A673 (cell line): Measurements from ENCODE around the gene POU2F3. TPM values are rescaled to one million over a fixed set of nuclear protein-coding genes. Genes with fewer than 3 reads are reported as not detected.

ENCODE experiments used
- BruUV-seq: library from RNA; stranded (reverse); fragments of 400-500 nt; replicated peaks from 2 replicates; lab custom pipeline; 2021; lab: Mats Ljungman, UMichigan
- CTCF ChIA-PET: fragments of 300-600 bp; sonication (Branson Sonifier 250); formaldehyde crosslinking; loops from one replicate; lab custom pipeline; 2022; ENCODE audit warnings: antibody characterized with exemption; lab: Charles Lee
- POLR2A ChIA-PET: fragments of 300-600 bp; sonication (Branson Sonifier 250); formaldehyde crosslinking; loops from one replicate; lab custom pipeline; 2022; ENCODE audit warnings: antibody characterized with exemption; ENCODE audit not compliant: low non-redundant PET; lab: Charles Lee
- DNase-seq: peaks from one replicate; pipeline ENCODE4 v3.0.0-alpha.2; 2015; ENCODE audit warnings: low spot score
- H3K27ac ChIP-seq: fragments of 200-600 bp; sonication (generic); 2 replicates; pipeline ENCODE4 v1.5.1; 2016; ENCODE audit warnings: mixed run types, low read depth, mild to moderate bottlenecking, mixed read lengths, antibody characterized with exemption, low read length; ENCODE audit not compliant: poor library complexity, severe bottlenecking
- H3K27me3 ChIP-seq: fragments of 200-600 bp; sonication (generic); replicated peaks from 2 replicates; pipeline ENCODE4 v1.6.1; 2017; ENCODE audit warnings: mixed run types, low read depth, mild to moderate bottlenecking, mixed read lengths, antibody characterized with exemption, low read length; ENCODE audit not compliant: insufficient read depth, poor library complexity
- H3K36me3 ChIP-seq: fragments of 200-600 bp; sonication (generic); 2 replicates; pipeline ENCODE4 v1.6.1; 2016; ENCODE audit warnings: mixed run types, mild to moderate bottlenecking, mixed read lengths, antibody characterized with exemption, low read length; ENCODE audit not compliant: insufficient read depth, poor library complexity, severe bottlenecking
- H3K4me1 ChIP-seq: fragments of 200-600 bp; sonication (generic); 2 replicates; pipeline ENCODE4 v1.6.1; 2017; ENCODE audit warnings: mixed run types, mild to moderate bottlenecking, mixed read lengths, antibody characterized with exemption, low read length; ENCODE audit not compliant: insufficient read depth, poor library complexity, severe bottlenecking
- H3K4me3 ChIP-seq: fragments of 200-600 bp; sonication (generic); 2 replicates; pipeline ENCODE4 v1.5.1; 2016; ENCODE audit warnings: low read depth, mixed run types, mild to moderate bottlenecking, mixed read lengths, low read length; ENCODE audit not compliant: poor library complexity, severe bottlenecking
- H3K9me3 ChIP-seq: fragments of 200-600 bp; sonication (generic); 2 replicates; pipeline ENCODE4 v1.6.1; 2016; ENCODE audit warnings: mixed run types, low read depth, mild to moderate bottlenecking, mixed read lengths, antibody characterized with exemption, low read length; ENCODE audit not compliant: poor library complexity, severe bottlenecking
- CTCF ChIP-seq: fragments of 300-800, 200-600 bp; sonication (generic); conservative IDR thresholded peaks from 2 replicates; pipeline ENCODE4 v1.5.1; 2017; ENCODE audit warnings: low read depth, mild to moderate bottlenecking, antibody characterized with exemption, low read length, moderate library complexity, mixed read lengths
- EZH2 ChIP-seq: fragments of 200-600 bp; sonication (generic); IDR thresholded peaks from 2 replicates; pipeline ENCODE4 v1.6.1; 2017; ENCODE audit warnings: borderline replicate concordance, low read depth, mild to moderate bottlenecking, mixed read lengths, antibody characterized with exemption, low read length; ENCODE audit not compliant: poor library complexity, severe bottlenecking
- intact Hi-C: fragments of 100-400 bp; cut with micrococcal nuclease; formaldehyde crosslinking; loops from one replicate; pipeline ENCODE4 v1.10.0; 2022; ENCODE audit not compliant: unreplicated experiment
- total RNA-seq: library from RNA; stranded (reverse); gene quantifications from 2 replicates; pipeline ENCODE4 v1.2.3, GENCODE V29; 2021

The POU2F3 gene
- total RNA-seq, 1 experiment from 2014 or later = not detected

- intact Hi-C loops = no loop called here
- Histone ChIP-seq H3K27ac (peak overlapping the region; percentile 80), H3K9me3 (no peaks in the 10 kb centered on the region), H3K27me3 (no peaks in the 10 kb centered on the region), H3K4me1 (peaks cover 34% of the 10 kb centered on the region), H3K4me3 (peak overlapping the region; percentile 82), H3K36me3 (no peaks in the 10 kb centered on the region)
- TF ChIP-seq CTCF (no peak), EZH2 (no peak)
- no peak for DNase-seq
- BruUV-seq = TSS peak; percentile 58
- ChIA-PET POLR2A (no interaction called here), CTCF (no interaction called here)
These were observed 30.0 kb upstream of the POU2F3 start for GRCh38 chr11:120209746-120210625.

GRCh38 chr11:120210626-120211521 lies 29.1 kb upstream of the POU2F3 start, which contains the start of gene OAF:
Gene OAF, plus strand, starts transcription at chr11:120211032. Its CDS starts 248 bp downstream, at chr11:120211280.
- peak within 1 kb of the TSS; percentile 82 for H3K4me3 ChIP-seq
- peak; percentile 93 for DNase-seq
- POLR2A ChIA-PET = no interaction called here
- intact Hi-C loops = no loop called here
- peak within 1 kb of the TSS; percentile 80 for H3K27ac ChIP-seq
- BruUV-seq = no TSS peak
- H3K4me1 ChIP-seq = peaks cover 34% of the 10 kb centered on the region
- H3K27me3 ChIP-seq = no peaks in the 10 kb centered on the region
- TF ChIP-seq CTCF (0 out of 2 replicates have a peak, but pooled peaks have one; percentile 14), EZH2 (no peak)
- CTCF ChIA-PET = no interaction called here
- no peaks in the 10 kb centered on the region for H3K36me3 ChIP-seq
- H3K9me3 ChIP-seq = no peaks in the 10 kb centered on the region

GRCh38 chr11:120211522-120212258 lies 28.2 kb upstream of the POU2F3 start:
- H3K36me3 ChIP-seq = no peaks in the 10 kb centered on the region
- peaks cover 34% of the 10 kb centered on the region for H3K4me1 ChIP-seq
- peak overlapping the region; percentile 80 for H3K27ac ChIP-seq
- ChIA-PET POLR2A (no interaction called here), CTCF (interaction anchor here (0.9 kb wide), 1 partner anchor 21 kb away, joined by 3 read pairs; no protein-coding TSS in a partner anchor)
- intact Hi-C loops = no loop called here
- peak overlapping the region; percentile 82 for H3K4me3 ChIP-seq
- no peak for DNase-seq
- no TSS peak for BruUV-seq
- H3K27me3 ChIP-seq = no peaks in the 10 kb centered on the region
- no peaks in the 10 kb centered on the region for H3K9me3 ChIP-seq
- TF ChIP-seq CTCF = no peak
- no peak for TF ChIP-seq EZH2
